Activated CD4-positive, alpha-beta T cell treated with anti-CD3 and anti-CD28 coated beads, Interleukin-2, amount 50 U/mL, for 48 hours (primary cell): ENCODE data around the gene SLC17A9.
A peak's percentile ranks its signal among the peaks of the same experiment; 100 is the strongest.

Source experiments
- DNase-seq, 2 experiments: peaks; one replicate each; pipeline ENCODE4 v3.0.0-alpha.2; 2020

The SLC17A9 gene

GRCh38 chr20:62986257-62986800 is 33.8 kb downstream of the SLC17A9 start:
- no peak for DNase-seq

GRCh38 chr20:62987114-62987513 is 34.6 kb downstream of the SLC17A9 start:
- no peak for DNase-seq

GRCh38 chr20:62989201-62989601 is 36.7 kb downstream of the SLC17A9 start:
- peak in 1 of 2 experiments; percentile 30 for DNase-seq

- DNase-seq, result no peak
These were observed 37.9 kb downstream of the SLC17A9 start for GRCh38 chr20:62990306-62990825.

GRCh38 chr20:62991196-62991807 is 38.8 kb downstream of the SLC17A9 start:
- no peak for DNase-seq

- no peak for DNase-seq
These were observed 39.4 kb downstream of the SLC17A9 start for GRCh38 chr20:62991863-62992262.

GRCh38 chr20:62993856-62994494 is 41.5 kb downstream of the SLC17A9 start:
- DNase-seq, result no peak

GRCh38 chr20:62994869-62995281 is 42.4 kb downstream of the SLC17A9 start:
- no peak for DNase-seq

- DNase-seq, result no peak
These were observed 43.0 kb downstream of the SLC17A9 start for GRCh38 chr20:62995481-62995880.

- DNase-seq, result no peak
These were observed 43.5 kb downstream of the SLC17A9 start for GRCh38 chr20:62995898-62996595.

- DNase-seq, result no peak
These were observed 44.1 kb downstream of the SLC17A9 start for GRCh38 chr20:62996596-62996982.

GRCh38 chr20:62997417-62998035 is 45.0 kb downstream of the SLC17A9 start:
- no peak for DNase-seq

- no peak for DNase-seq
These were observed 45.9 kb downstream of the SLC17A9 start for GRCh38 chr20:62998449-62998848.

GRCh38 chr20:62999580-62999979 is 47.1 kb downstream of the SLC17A9 start:
- DNase-seq, result no peak

- no peak for DNase-seq
These were observed 47.5 kb downstream of the SLC17A9 start for GRCh38 chr20:63000036-63000435.

- no peak for DNase-seq
These were observed 48.4 kb downstream of the SLC17A9 start for GRCh38 chr20:63000958-63001357.

- no peak for DNase-seq
These were observed 50.0 kb downstream of the SLC17A9 start for GRCh38 chr20:63002511-63002910.

- DNase-seq, result no peak
These were observed 51.0 kb downstream of the SLC17A9 start for GRCh38 chr20:63003546-63003945.

GRCh38 chr20:63004607-63005364 is 52.3 kb downstream of the SLC17A9 start:
- no peak for DNase-seq

GRCh38 chr20:63005365-63005861 is 52.9 kb downstream of the SLC17A9 start:
- DNase-seq, result no peak

GRCh38 chr20:63005862-63006539 is 53.5 kb downstream of the SLC17A9 start:
- no peak for DNase-seq
